ENCODE measurements around the gene MLLT3. TPM values are rescaled to one million over a fixed set of nuclear protein-coding genes. Genes with fewer than 3 reads are reported as not detected.

MLLT3 gene
- total RNA-seq, 3 donors from 2014 or later, result 8.8 to 30.3 (median 22.6) TPM

DNA sequence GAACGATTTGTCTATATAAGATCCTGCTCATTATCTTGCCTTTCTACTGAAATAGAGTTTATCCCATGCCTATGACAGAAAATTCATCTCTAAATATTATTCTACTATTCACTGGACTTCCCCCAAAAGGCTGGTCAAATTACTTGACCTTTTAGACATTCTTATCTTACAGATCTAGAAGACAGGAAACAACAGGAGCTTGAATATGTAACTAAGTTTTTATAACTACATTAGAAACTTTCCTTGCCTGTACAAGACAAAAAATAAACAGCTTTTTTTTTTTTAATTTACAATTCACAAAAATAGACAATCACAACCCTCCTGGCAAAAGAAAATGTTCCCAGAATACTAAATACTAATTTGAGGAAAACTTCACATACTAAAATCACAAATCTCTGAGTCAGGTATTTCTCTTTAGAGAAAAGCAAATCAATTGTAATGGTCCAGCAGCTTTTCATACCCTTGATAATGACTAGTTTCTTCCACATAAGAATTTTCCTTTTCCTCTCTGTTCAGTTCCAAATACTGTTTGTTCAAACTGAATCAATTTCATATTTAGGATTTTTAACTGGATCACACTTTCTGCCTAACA is 68.6 kb downstream of the MLLT3 start:
- Histone ChIP-seq H3K36me3 (no peaks in the 10 kb centered on the region), H3K27ac (no peak overlapping the region), H3K9me3 (no peaks in the 10 kb centered on the region), H3K4me1 (no peaks in the 10 kb centered on the region), H3K27me3 (no peaks in the 10 kb centered on the region), H3K4me3 (no peak overlapping the region)
- TF ChIP-seq, protein P1, sequence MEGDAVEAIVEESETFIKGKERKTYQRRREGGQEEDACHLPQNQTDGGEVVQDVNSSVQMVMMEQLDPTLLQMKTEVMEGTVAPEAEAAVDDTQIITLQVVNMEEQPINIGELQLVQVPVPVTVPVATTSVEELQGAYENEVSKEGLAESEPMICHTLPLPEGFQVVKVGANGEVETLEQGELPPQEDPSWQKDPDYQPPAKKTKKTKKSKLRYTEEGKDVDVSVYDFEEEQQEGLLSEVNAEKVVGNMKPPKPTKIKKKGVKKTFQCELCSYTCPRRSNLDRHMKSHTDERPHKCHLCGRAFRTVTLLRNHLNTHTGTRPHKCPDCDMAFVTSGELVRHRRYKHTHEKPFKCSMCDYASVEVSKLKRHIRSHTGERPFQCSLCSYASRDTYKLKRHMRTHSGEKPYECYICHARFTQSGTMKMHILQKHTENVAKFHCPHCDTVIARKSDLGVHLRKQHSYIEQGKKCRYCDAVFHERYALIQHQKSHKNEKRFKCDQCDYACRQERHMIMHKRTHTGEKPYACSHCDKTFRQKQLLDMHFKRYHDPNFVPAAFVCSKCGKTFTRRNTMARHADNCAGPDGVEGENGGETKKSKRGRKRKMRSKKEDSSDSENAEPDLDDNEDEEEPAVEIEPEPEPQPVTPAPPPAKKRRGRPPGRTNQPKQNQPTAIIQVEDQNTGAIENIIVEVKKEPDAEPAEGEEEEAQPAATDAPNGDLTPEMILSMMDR (IDR thresholded peaks at IDR 0.05), result no peak
- TF ChIP-seq POLR2AphosphoS5 (IDR thresholded peaks at IDR 0.05) (no peak), POLR2A (IDR thresholded peaks at IDR 0.05) (no peak)
- DNase-seq (ENCODE audit: low spot score in 2 of 2), result no peak
- intact Hi-C loops (cut with DNase I; ENCODE audit: low total_unique reads), result no loop called here

DNA sequence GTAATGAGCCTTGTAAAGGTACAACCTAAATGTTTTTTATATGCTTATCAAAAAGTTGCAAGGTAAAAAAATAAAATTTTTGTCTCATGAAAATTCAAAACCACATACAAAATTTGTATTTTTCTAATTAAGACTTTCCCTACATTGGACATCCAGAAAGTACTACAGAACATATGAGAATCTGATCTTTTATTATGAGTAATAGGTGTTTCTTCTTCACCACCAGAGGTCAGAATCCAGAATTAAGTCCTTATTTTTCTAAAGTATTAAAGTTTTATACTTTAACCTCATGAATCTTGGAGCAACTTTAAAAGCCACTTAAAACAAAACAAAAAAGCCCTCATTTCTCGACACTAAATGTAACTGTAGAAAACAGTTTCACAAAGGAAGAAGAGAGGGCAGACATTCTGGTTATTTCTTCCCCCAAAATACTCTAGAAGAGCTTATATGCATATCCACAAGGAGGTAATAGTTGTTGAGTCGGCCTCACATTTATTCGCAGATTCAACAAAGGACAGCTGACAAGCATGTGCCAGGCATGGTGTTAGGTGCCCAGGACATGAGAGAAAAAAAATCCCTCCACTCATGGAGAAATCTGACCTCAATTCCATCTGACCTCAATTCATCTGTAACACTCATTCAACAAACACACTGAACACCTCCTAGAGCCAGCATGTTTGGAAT is 69.3 kb downstream of the MLLT3 start:
- no peaks in the 10 kb centered on the region for H3K36me3 ChIP-seq
- TF ChIP-seq POLR2AphosphoS5 (IDR thresholded peaks at IDR 0.05) (no peak), POLR2A (IDR thresholded peaks at IDR 0.05) (no peak)
- TF ChIP-seq, protein P1 (IDR thresholded peaks at IDR 0.05), result peak in 2 of 3 donors; percentile 15 to 30
- DNase-seq (ENCODE audit: low spot score in 2 of 2), result no peak
- no peaks in the 10 kb centered on the region for H3K27me3 ChIP-seq
- no peak overlapping the region for H3K27ac ChIP-seq
- H3K9me3 ChIP-seq, result no peaks in the 10 kb centered on the region
- intact Hi-C loops (cut with DNase I; ENCODE audit: low total_unique reads), result no loop called here
- no peaks in the 10 kb centered on the region for H3K4me1 ChIP-seq
- H3K4me3 ChIP-seq, result no peak overlapping the region

DNA sequence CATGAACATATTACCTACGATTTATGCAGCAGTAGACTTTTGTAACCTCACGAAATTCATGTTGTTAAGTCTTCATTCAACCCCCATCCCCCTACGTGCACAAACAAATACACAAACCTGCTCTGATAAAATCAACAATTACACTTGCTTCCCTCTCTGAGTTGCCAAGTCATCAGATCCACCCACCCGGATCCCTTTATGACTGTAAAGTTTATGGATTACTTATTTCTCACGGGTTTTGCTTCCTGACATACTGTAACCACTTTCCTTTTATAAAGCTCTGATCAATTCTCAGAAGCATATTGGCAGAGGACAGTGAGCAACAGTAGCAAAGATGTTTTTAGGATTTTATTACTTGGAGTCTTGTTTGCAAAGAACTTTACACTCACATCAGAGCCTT is 70.5 kb downstream of the MLLT3 start:
- Histone ChIP-seq H3K27ac (peak overlapping the region in 1 of 2 donors; percentile 13), H3K4me3 (no peak overlapping the region), H3K9me3 (no peaks in the 10 kb centered on the region), H3K4me1 (no peaks in the 10 kb centered on the region), H3K36me3 (no peaks in the 10 kb centered on the region), H3K27me3 (no peaks in the 10 kb centered on the region)
- no peak for DNase-seq (ENCODE audit: low spot score in 2 of 2)
- TF ChIP-seq POLR2A (IDR thresholded peaks at IDR 0.05) (no peak), POLR2AphosphoS5 (IDR thresholded peaks at IDR 0.05) (no peak)
- TF ChIP-seq, protein P1 (IDR thresholded peaks at IDR 0.05), result no peak
- intact Hi-C loops (cut with DNase I; ENCODE audit: low total_unique reads), result no loop called here

DNA sequence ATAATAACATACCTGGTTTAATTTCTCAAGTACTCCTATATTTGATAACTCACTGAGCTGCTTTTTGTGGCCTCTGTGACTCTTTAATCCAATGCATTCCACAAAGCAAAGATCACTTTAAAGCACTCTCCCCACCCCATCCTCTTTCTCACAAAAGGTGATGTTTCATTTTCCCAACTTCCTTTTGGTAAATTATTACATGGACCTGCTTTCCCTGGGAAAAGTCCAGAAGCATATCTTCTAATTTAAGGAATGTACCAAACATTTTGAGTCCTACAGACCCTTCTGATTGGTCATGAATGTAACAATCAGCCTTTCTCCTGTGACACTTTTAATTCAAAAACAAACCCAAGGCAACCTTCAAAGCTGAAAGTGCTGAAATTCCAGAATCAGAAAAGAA is 71.1 kb downstream of the MLLT3 start:
- Histone ChIP-seq H3K4me3 (no peak overlapping the region), H3K27me3 (no peaks in the 10 kb centered on the region), H3K36me3 (no peaks in the 10 kb centered on the region), H3K4me1 (no peaks in the 10 kb centered on the region), H3K27ac (no peak overlapping the region), H3K9me3 (no peaks in the 10 kb centered on the region)
- DNase-seq (ENCODE audit: low spot score in 2 of 2), result no peak
- intact Hi-C loops (cut with DNase I; ENCODE audit: low total_unique reads), result no loop called here
- TF ChIP-seq, protein P1 (IDR thresholded peaks at IDR 0.05), result no peak
- no peak for TF ChIP-seq POLR2AphosphoS5 (IDR thresholded peaks at IDR 0.05)
- TF ChIP-seq POLR2A (IDR thresholded peaks at IDR 0.05), result no peak

DNA sequence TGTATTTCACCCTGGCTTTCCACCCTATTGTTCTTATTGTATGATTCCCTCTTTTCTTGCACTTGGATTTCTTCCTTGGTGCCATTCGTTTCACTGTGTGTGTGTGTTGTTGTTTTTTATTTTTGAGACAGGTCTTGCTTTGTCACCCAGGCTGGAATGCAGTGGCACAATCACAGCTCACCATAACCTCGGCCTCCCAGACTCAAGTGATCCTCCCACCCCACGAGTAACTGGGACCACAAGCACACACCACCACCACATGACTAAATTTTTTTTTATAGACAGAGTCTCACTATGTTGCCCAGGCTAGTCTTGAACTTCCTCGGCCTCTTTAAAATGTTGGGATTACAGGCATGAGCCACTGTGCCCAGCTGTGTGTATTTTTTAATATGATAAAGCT is 72.0 kb downstream of the MLLT3 start:
- H3K27me3 ChIP-seq, result no peaks in the 10 kb centered on the region
- intact Hi-C loops (cut with DNase I; ENCODE audit: low total_unique reads), result no loop called here
- no peaks in the 10 kb centered on the region for H3K4me1 ChIP-seq
- no peak overlapping the region for H3K27ac ChIP-seq
- H3K4me3 ChIP-seq, result no peak overlapping the region
- TF ChIP-seq, protein P1 (IDR thresholded peaks at IDR 0.05), result no peak
- no peak for TF ChIP-seq POLR2A (IDR thresholded peaks at IDR 0.05)
- no peak for TF ChIP-seq POLR2AphosphoS5 (IDR thresholded peaks at IDR 0.05)
- no peaks in the 10 kb centered on the region for H3K36me3 ChIP-seq
- H3K9me3 ChIP-seq, result no peaks in the 10 kb centered on the region
- DNase-seq (ENCODE audit: low spot score in 2 of 2), result no peak
